Gastroesophageal sphincter (tissue), 4 donors: ENCODE data around the gene ALDOA. TPM values are rescaled to one million over a fixed set of nuclear protein-coding genes. Genes with fewer than 3 reads are reported as not detected.

Experiments
- ATAC-seq: fragments of 150-250 bp; one replicate; pipeline ENCODE4 v1.9.1; 2016; ENCODE audit warnings: mild to moderate bottlenecking, moderate library complexity
- H3K27ac ChIP-seq, 4 donors: fragments of 200-600 bp; sonication (generic) in 3 of 4; 1 replicate in 3 of 4; 2 replicates in 1 of 4; pipeline ENCODE4 v1.5.1; 2016 to 2019
- H3K27me3 ChIP-seq: fragments of 200-600 bp; sonication (generic); one replicate; pipeline ENCODE4 v1.5.1; 2019
- H3K36me3 ChIP-seq, 2 donors: fragments of 200-600 bp; sonication (generic); one replicate each; pipeline ENCODE4 v1.5.1; 2019; ENCODE audit warnings: control low read depth in 1 of 2
- H3K4me1 ChIP-seq, 3 donors: fragments of 200-600 bp; sonication (generic); 1 replicate in 2 of 3; 2 replicates in 1 of 3; pipeline ENCODE4 v1.5.1; 2016 to 2019; ENCODE audit warnings: control low read depth in 2 of 3
- H3K4me3 ChIP-seq, 2 donors: fragments of 200-600 bp; sonication (generic); one replicate each; pipeline ENCODE4 v1.5.1; 2019; ENCODE audit warnings: mild to moderate bottlenecking in 1 of 2, moderate library complexity in 1 of 2
- H3K9me3 ChIP-seq, 3 donors: fragments of 200-600 bp; sonication (generic); one replicate each; pipeline ENCODE4 v1.5.1; 2017 to 2019; ENCODE audit warnings: control low read depth in 2 of 3
- EP300 ChIP-seq: sonication (generic); formaldehyde crosslinking; IDR thresholded peaks from one replicate; pipeline ENCODE4 v1.6.1; 2017; ENCODE audit warnings: antibody characterized with exemption, mild to moderate bottlenecking
- POLR2A ChIP-seq, 2 donors: fragments of 450-650 bp; IDR thresholded peaks; one replicate each; pipeline ENCODE4 v1.6.1; 2017; ENCODE audit warnings: antibody characterized with exemption in 2 of 2, mild to moderate bottlenecking in 2 of 2, moderate library complexity in 1 of 2
- POLR2AphosphoS5 ChIP-seq: sonication (generic); formaldehyde crosslinking; IDR thresholded peaks from one replicate; pipeline ENCODE4 v1.6.1; 2017; ENCODE audit warnings: antibody characterized with exemption
- WGBS, 2 donors: methylation state at CpG; one replicate each; pipeline ENCODE4 v1.1.5; 2018; ENCODE audit warnings: low coverage in 1 of 2; 5-methylcytosine and 5-hydroxymethylcytosine counted together
- total RNA-seq, 4 donors: library from RNA; depleted of rRNA; stranded (reverse); fragments of >200 nt; gene quantifications; one replicate each; pipeline ENCODE4 v1.1.0, GENCODE V29; 2016
- TF ChIP-seq, protein P1 (sequence below), 4 experiments: fragments of 200-600 bp in 2 of 4; fragments of 450-650 bp in 2 of 4; sonication (generic) in 1 of 4; IDR thresholded peaks; one replicate each; pipeline ENCODE4 v1.5.1; 2017 to 2019; ENCODE audit warnings: antibody characterized with exemption in 4 of 4, mild to moderate bottlenecking in 2 of 4, moderate library complexity in 2 of 4

Gene ALDOA
- total RNA-seq, 4 donors from 2014 or later = 1,018 to 1,914 (median 1,258) TPM

DNA sequence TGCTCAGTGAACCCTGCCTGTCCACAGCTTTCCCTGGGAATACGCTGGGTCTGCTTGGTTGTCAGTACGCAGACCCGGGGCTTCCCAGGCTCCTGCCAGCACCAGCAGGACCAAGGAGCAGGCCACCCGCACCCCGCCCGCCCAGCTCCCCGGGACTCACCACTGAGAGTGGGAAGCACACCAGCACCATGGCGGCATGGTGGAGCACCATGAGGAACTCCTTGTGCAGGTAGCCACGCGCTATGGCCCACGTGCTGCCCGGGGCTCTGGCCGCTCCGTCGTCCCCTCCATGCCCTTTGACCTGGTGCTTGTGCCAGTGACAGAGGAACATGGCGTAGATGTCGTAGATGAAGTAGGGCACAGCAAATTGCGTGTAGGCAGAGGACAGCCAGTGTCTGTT, 39.1 kb upstream of the ALDOA start:
- Histone ChIP-seq H3K9me3 (no peaks in the 10 kb centered on the region), H3K4me1 (peaks cover 0 to 18% (median 6%) of the 10 kb centered on the region in 3 donors), H3K36me3 (no peaks in the 10 kb centered on the region), H3K27me3 (peaks cover 74% of the 10 kb centered on the region), H3K4me3 (no peak overlapping the region), H3K27ac (no peak overlapping the region)
- ATAC-seq = no peak
- TF ChIP-seq, protein P1, sequence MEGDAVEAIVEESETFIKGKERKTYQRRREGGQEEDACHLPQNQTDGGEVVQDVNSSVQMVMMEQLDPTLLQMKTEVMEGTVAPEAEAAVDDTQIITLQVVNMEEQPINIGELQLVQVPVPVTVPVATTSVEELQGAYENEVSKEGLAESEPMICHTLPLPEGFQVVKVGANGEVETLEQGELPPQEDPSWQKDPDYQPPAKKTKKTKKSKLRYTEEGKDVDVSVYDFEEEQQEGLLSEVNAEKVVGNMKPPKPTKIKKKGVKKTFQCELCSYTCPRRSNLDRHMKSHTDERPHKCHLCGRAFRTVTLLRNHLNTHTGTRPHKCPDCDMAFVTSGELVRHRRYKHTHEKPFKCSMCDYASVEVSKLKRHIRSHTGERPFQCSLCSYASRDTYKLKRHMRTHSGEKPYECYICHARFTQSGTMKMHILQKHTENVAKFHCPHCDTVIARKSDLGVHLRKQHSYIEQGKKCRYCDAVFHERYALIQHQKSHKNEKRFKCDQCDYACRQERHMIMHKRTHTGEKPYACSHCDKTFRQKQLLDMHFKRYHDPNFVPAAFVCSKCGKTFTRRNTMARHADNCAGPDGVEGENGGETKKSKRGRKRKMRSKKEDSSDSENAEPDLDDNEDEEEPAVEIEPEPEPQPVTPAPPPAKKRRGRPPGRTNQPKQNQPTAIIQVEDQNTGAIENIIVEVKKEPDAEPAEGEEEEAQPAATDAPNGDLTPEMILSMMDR (IDR thresholded peaks at IDR 0.05) = no peak
- no peak for TF ChIP-seq POLR2AphosphoS5
- TF ChIP-seq POLR2A (IDR thresholded peaks at IDR 0.05) = no peak
- TF ChIP-seq EP300 = no peak
- 79 to 100% methylated on average over 1 to 2 of the region's 18 CpGs for WGBS, 2 donors

DNA sequence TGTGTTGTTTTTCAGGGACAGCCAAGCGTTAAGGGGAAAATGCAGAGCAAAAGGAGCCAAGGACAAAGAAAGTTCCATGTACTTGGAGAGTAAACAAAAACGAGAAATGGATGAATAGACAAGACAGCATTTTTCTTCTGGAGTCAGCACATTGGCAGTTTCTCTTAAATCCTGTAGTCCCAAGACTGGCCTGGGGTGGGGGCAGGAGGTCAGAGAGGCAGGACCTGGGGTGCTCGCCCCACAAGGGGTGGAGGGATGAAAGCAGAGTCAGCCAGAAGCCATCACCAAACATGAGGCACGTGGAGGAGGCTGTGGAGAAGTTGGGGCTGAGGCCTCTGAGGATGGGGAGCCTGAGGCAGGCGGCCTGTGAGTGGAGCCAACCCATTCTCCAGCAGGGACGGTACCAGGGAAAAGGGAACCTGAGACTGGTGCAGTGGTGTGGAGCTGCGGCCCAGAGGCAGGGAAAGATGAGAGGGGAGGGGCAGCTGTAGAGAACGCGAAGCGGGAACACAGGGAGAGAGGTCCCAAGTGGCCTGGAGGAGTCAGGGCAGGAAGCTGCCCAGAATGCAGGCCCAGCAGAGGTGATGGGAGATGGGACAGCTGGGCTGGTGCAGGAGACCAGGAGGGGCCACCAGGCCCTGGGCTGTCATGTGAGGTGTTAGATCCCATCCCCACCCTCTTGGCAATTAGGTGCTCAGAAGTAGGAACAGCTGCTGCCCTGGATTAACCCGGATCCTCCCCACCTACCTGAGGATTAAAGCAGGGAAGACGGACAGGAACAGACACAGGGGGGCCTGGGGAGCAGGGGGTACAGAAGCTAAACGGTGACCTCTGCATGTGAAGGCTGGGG, 37.7 kb upstream of the ALDOA start:
- Histone ChIP-seq H3K9me3 (no peaks in the 10 kb centered on the region), H3K36me3 (no peaks in the 10 kb centered on the region), H3K27me3 (peaks cover 87% of the 10 kb centered on the region), H3K27ac (no peak overlapping the region), H3K4me1 (peaks cover 0 to 17% (median 6%) of the 10 kb centered on the region in 3 donors), H3K4me3 (no peak overlapping the region)
- TF ChIP-seq, protein P1 (IDR thresholded peaks at IDR 0.05) = no peak
- no peak for TF ChIP-seq EP300
- TF ChIP-seq POLR2A (IDR thresholded peaks at IDR 0.05) = no peak
- no peak for TF ChIP-seq POLR2AphosphoS5
- ATAC-seq = no peak
- 15 to 41% methylated on average over 8 to 12 of the region's 13 CpGs for WGBS, 2 donors

DNA sequence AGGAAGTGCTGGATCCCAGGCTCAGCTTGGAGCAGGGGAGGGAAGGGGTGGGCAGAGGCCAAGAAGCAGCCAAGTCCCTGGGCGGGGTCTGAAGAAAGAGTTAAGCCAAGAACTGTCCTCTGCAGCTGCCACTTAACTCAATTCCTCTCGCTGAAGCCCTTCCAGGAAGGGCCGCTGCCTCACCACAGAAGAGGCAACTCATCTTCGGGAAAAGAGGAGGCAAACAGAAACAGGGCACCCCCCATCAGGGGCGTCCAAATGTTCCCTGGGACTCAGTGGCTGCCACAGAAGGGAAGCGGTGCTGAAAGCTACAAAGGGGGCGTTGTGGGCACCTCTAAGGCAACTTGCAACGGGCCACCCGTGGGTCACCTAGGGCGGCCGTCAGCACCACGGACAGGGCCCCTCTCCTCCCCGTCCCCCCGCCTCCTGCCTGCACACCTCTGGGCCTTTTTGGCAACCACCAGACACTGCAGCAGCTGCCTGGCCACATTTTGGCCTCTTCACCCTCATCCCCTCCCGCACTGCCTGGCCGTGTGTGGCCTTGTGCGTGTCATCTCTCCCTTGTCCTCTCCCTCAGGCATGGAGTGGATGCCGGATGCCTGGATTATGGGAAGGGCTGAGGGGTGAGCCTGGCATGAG, 37.0 kb upstream of the ALDOA start:
- ATAC-seq = no peak
- H3K4me1 ChIP-seq = peaks cover 0 to 17% (median 6%) of the 10 kb centered on the region in 3 donors
- WGBS, 2 donors = 7 to 32% methylated on average over 4 to 10 of the region's 18 CpGs
- H3K27me3 ChIP-seq = peaks cover 95% of the 10 kb centered on the region
- H3K27ac ChIP-seq = no peak overlapping the region
- H3K4me3 ChIP-seq = no peak overlapping the region
- no peaks in the 10 kb centered on the region for H3K9me3 ChIP-seq
- no peaks in the 10 kb centered on the region for H3K36me3 ChIP-seq
- no peak for TF ChIP-seq EP300
- TF ChIP-seq POLR2A (IDR thresholded peaks at IDR 0.05) = no peak
- no peak for TF ChIP-seq POLR2AphosphoS5
- TF ChIP-seq, protein P1 (IDR thresholded peaks at IDR 0.05) = no peak

DNA sequence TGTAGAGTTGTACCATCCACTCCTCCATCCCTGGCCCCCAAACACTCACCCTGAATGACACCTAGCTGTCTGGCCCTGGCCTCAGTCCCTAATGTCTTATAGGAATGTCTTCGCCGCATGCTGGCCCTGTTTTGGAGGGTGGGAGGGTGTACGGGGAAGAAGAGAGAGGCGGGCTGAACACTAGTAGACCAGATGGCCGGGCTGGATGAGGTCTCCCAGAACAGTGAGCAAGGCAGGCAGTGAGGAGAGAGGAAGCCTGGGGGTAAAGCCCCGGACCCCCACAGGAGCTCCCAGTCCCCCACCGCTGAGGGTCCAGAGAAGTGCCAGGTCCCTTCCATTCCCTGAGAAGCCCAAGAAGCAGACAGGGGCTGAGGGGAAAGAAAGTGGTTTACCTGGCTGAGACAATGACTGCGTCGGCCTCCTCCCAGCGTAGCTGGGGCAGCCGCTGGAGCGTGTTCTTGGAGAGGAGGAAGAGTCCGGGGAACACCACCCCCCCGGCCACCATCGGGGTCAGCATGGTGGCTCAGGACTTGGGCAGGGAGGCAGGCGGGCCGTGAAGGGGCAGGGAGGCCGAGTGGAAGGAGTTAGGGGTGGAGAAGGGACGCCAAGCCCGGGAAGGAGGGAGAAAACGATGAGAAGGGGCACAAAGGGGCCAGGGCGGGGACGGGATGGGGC, 35.4 kb upstream of the ALDOA start:
- Histone ChIP-seq H3K4me3 (no peak overlapping the region), H3K27me3 (peaks cover 99% of the 10 kb centered on the region), H3K36me3 (no peaks in the 10 kb centered on the region), H3K4me1 (peaks cover 0 to 17% (median 6%) of the 10 kb centered on the region in 3 donors), H3K9me3 (no peaks in the 10 kb centered on the region), H3K27ac (no peak overlapping the region)
- 40 to 43% methylated on average over 1 to 4 of the region's 23 CpGs for WGBS, 2 donors
- no peak for ATAC-seq
- no peak for TF ChIP-seq POLR2AphosphoS5
- no peak for TF ChIP-seq EP300
- TF ChIP-seq, protein P1 (IDR thresholded peaks at IDR 0.05) = no peak
- no peak for TF ChIP-seq POLR2A (IDR thresholded peaks at IDR 0.05)
